Omental fat pad (tissue), 4 donors: ENCODE data around the gene SLC17A2. TPM values are rescaled to one million over a fixed set of nuclear protein-coding genes. Genes with fewer than 3 reads are reported as not detected.

Experiments used
- ATAC-seq: fragments of 150-250 bp; one replicate; pipeline ENCODE4 v1.9.1; 2016; ENCODE audit warnings: mild to moderate bottlenecking, moderate library complexity; ENCODE audit not compliant: low FRiP score
- DNase-seq: peaks from one replicate; pipeline ENCODE4 v3.0.0-alpha.2; 2019; ENCODE audit warnings: low spot score
- CTCF ChIP-seq, 3 donors: fragments of 450-650 bp; IDR thresholded peaks; one replicate each; pipeline ENCODE4 v1.5.1; 2016 to 2017; ENCODE audit warnings: antibody characterized with exemption in 3 of 3, mild to moderate bottlenecking in 3 of 3, moderate library complexity in 2 of 3
- total RNA-seq, 4 donors: library from RNA; depleted of rRNA; stranded (reverse); fragments of >200 nt; gene quantifications; one replicate each; pipeline ENCODE4 v1.1.0, GENCODE V29; 2016

SLC17A2 gene
- total RNA-seq, 4 donors from 2014 or later = not detected

GRCh38 chr6:25875926-25876602, 54.4 kb downstream of the SLC17A2 start:
- no peak for TF ChIP-seq CTCF (IDR thresholded peaks at IDR 0.05)
- no peak for DNase-seq
- ATAC-seq = no peak

- no peak for TF ChIP-seq CTCF (IDR thresholded peaks at IDR 0.05)
- ATAC-seq (no peak), DNase-seq (no peak)
Measured at GRCh38 chr6:25875563-25875905, 55.0 kb downstream of the SLC17A2 start.

GRCh38 chr6:25874822-25875562, 55.5 kb downstream of the SLC17A2 start:
- no peak for ATAC-seq

GRCh38 chr6:25874118-25874517, 56.4 kb downstream of the SLC17A2 start, which contains the start of gene SLC17A3:
Gene SLC17A3, minus strand, starts transcription at chr6:25874243. Its CDS starts 5,856 bp downstream, at chr6:25868387.
- DNase-seq (no peak), ATAC-seq (no peak)
- no peak for TF ChIP-seq CTCF (IDR thresholded peaks at IDR 0.05)

More at GRCh38 chr6:25874822-25875562, 55.5 kb downstream of the SLC17A2 start:
- no peak for DNase-seq
- TF ChIP-seq CTCF (IDR thresholded peaks at IDR 0.05) = no peak

GRCh38 chr6:25872814-25873213, 57.7 kb downstream of the SLC17A2 start:
- ATAC-seq = no peak
- DNase-seq = no peak
- TF ChIP-seq CTCF (IDR thresholded peaks at IDR 0.05) = no peak

- DNase-seq (no peak), ATAC-seq (no peak)
- no peak for TF ChIP-seq CTCF (IDR thresholded peaks at IDR 0.05)
Measured at GRCh38 chr6:25869840-25870239, 60.7 kb downstream of the SLC17A2 start.
